Mucosa of descending colon (tissue), 3 donors: ENCODE results near the gene ZNF423. TPM values are rescaled to one million over a fixed set of nuclear protein-coding genes. Genes with fewer than 3 reads are reported as not detected.

ENCODE experiments used
- ATAC-seq: fragments of 200-7000 bp; cut with Tn5 transposase; one replicate; pipeline ENCODE4 v1.9.1; 2020; ENCODE audit warnings: mild to moderate bottlenecking, moderate library complexity
- DNase-seq, 3 donors: peaks; one replicate each; pipeline ENCODE4 v3.0.0-alpha.2; 2020
- H3K36me3 ChIP-seq: fragments of 200-600 bp; one replicate; pipeline ENCODE4 v1.8.0; 2021; ENCODE audit warnings: low read depth, mild to moderate bottlenecking
- H3K4me1 ChIP-seq: fragments of 200-600 bp; one replicate; pipeline ENCODE4 v1.8.0; 2021; ENCODE audit warnings: low read depth, mild to moderate bottlenecking
- H3K4me3 ChIP-seq: fragments of 200-600 bp; one replicate; pipeline ENCODE4 v1.8.0; 2021; ENCODE audit warnings: mild to moderate bottlenecking
- H3K9me3 ChIP-seq: fragments of 200-600 bp; one replicate; pipeline ENCODE4 v1.8.0; 2021; ENCODE audit warnings: mild to moderate bottlenecking
- intact Hi-C, 2 donors: fragments of 100-400 bp; cut with DNase I in 1 of 2; cut with micrococcal nuclease in 1 of 2; formaldehyde crosslinking; loops; one replicate each; pipeline versions ENCODE4 v1.11.0 to v1.11.1; 2022; cut with DNase I, micrococcal nuclease
- total RNA-seq, 3 donors: library from RNA; stranded (reverse); fragmentation: NEBNext Ultra II Directional in 2 of 3; extraction: Animal tissue kit (Norgen Biotek cat#: 25700) in 2 of 3; gene quantifications; one replicate each; pipeline versions ENCODE4 v1.2.1 to v1.2.4, GENCODE V29; 2021 to 2023
- TF ChIP-seq, protein P1 (sequence below): fragments of 200-600 bp; IDR thresholded peaks from one replicate; pipeline ENCODE4 v1.8.0; 2022; ENCODE audit warnings: antibody characterized with exemption, mild to moderate bottlenecking
- donor health status: DM: no; HTN: no; CAD: no; lungs with moderate emphysema.
- donor health status: DM: no; HTN: no; CAD: no.
- donor health status: DM: no; HTN: yes; CAD: no.

Gene ZNF423
- total RNA-seq, 3 donors from 2014 or later, result 6.7 to 11.6 (median 11.0) TPM

DNA sequence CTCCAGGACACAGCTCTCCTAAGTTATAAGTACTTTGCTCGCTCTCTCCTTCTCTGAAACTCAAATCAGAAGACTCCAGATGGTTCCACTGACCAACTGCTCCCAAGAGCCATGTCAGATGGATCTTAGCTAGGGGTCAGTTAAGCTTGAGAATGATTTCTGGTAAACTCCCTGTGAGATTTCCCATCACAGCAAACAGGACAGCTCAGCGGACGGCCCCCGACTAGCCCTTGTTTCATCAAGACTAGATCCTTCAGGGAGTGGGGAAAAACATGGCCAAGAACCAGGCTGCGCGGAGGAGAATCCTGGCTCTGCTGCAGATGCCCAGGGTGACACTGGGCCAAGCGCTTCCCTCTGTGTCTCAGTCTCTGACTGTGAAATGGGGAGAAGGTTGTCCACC is 322.5 kb downstream of the ZNF423 start:
- intact Hi-C loops, result no loop called here
- DNase-seq, result no peak
- no peak overlapping the region for H3K4me3 ChIP-seq
- ATAC-seq, result no peak
- no peaks in the 10 kb centered on the region for H3K9me3 ChIP-seq
- TF ChIP-seq, protein P1, sequence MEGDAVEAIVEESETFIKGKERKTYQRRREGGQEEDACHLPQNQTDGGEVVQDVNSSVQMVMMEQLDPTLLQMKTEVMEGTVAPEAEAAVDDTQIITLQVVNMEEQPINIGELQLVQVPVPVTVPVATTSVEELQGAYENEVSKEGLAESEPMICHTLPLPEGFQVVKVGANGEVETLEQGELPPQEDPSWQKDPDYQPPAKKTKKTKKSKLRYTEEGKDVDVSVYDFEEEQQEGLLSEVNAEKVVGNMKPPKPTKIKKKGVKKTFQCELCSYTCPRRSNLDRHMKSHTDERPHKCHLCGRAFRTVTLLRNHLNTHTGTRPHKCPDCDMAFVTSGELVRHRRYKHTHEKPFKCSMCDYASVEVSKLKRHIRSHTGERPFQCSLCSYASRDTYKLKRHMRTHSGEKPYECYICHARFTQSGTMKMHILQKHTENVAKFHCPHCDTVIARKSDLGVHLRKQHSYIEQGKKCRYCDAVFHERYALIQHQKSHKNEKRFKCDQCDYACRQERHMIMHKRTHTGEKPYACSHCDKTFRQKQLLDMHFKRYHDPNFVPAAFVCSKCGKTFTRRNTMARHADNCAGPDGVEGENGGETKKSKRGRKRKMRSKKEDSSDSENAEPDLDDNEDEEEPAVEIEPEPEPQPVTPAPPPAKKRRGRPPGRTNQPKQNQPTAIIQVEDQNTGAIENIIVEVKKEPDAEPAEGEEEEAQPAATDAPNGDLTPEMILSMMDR, result no peak
- H3K4me1 ChIP-seq, result no peaks in the 10 kb centered on the region
- H3K36me3 ChIP-seq, result no peaks in the 10 kb centered on the region

DNA sequence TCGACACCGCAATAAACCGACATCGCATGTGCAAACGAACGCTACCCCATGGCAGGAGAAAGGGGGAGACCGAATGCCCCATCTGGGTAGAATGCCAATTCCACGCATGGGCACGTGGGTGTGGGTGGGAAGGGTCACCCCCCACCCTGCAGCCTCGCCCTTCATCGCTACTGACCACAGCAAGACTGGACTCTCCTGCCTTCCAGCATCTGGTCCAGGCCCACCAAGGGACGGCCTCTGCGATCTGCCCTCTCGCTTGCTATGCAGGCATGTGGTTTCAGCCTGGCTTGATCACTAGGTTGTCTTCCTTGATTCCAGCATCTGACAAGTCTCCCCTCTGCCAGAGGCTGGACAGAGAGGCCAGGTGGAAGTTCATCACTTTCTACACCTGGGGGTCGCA is 323.0 kb downstream of the ZNF423 start:
- H3K4me1 ChIP-seq, result no peaks in the 10 kb centered on the region
- TF ChIP-seq, protein P1, result no peak

DNA sequence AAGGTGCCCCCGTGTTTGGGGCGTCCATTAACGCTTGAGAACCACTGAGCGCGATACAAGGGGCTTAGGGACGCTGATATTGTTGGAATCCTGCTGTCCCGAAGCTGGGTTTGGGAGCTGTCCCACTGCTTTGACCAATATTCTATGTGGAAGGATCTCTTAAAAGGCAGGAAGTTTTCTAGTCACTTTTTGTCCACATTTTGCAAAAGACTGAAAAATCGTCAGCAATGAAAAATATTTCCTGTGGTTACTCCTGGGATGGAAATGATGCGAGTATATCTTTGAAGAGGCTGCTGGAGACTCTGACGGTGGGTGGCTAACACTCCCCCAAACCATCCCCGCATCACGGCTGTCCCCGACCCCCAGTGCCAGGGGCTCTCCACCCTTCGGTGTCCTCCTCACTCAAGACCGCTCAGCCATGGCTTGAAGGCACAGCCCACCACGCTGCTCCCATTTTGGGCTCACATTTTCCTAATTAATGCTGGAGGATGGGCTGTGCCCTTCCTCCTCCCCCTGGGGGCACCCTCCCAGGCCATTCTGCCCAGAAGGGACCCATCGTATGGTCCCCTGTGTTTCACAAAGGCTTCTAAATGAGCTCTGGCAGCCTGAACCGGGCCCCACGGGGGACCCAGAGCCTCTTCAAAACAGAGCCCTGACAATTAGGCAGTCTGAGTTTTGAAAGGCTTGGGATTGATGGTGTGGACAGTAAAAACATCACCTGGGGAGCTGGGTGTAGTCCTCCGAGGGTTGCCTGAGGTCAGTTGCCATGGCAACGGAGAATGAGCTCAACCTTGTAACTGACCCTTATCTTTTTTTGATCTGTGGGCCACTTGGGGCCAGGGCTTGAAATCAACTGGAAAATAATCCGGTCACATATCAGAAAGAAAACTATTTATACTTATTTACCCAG is 323.7 kb downstream of the ZNF423 start:
- no peaks in the 10 kb centered on the region for H3K9me3 ChIP-seq
- TF ChIP-seq, protein P1, result no peak
- H3K36me3 ChIP-seq, result no peaks in the 10 kb centered on the region
- DNase-seq, result no peak
- H3K4me1 ChIP-seq, result no peaks in the 10 kb centered on the region
- ATAC-seq, result no peak
- intact Hi-C loops, result no loop called here
- no peak overlapping the region for H3K4me3 ChIP-seq

More for the DNA sequence above, 323.0 kb downstream of the ZNF423 start:
- H3K9me3 ChIP-seq, result no peaks in the 10 kb centered on the region
- no peaks in the 10 kb centered on the region for H3K36me3 ChIP-seq
- DNase-seq (no peak), ATAC-seq (no peak)
- intact Hi-C loops, result no loop called here
- no peak overlapping the region for H3K4me3 ChIP-seq

DNA sequence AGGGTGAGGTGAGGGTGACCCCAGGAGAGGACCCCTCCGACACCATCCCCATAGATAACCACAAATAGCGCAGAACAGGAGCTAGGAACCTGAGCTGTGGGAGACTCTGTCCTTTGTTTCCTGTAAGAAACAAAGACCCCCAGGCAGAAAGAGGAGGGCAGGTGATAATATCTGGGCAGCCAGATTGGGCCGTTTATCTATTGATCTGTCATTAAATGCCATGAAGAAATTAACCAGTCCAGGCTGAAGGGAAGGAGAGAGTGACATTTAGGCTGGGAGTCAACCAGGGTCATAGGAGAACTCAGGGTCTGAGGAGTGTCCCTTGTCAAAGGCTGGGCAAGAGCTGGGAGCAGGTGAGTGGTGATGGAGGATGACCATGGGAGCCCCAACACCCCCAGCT is 324.5 kb downstream of the ZNF423 start:
- Histone ChIP-seq H3K9me3 (no peaks in the 10 kb centered on the region), H3K36me3 (no peaks in the 10 kb centered on the region), H3K4me3 (no peak overlapping the region), H3K4me1 (no peaks in the 10 kb centered on the region)
- no peak for ATAC-seq
- intact Hi-C loops, result no loop called here
- TF ChIP-seq, protein P1, result no peak
- DNase-seq, result no peak

DNA sequence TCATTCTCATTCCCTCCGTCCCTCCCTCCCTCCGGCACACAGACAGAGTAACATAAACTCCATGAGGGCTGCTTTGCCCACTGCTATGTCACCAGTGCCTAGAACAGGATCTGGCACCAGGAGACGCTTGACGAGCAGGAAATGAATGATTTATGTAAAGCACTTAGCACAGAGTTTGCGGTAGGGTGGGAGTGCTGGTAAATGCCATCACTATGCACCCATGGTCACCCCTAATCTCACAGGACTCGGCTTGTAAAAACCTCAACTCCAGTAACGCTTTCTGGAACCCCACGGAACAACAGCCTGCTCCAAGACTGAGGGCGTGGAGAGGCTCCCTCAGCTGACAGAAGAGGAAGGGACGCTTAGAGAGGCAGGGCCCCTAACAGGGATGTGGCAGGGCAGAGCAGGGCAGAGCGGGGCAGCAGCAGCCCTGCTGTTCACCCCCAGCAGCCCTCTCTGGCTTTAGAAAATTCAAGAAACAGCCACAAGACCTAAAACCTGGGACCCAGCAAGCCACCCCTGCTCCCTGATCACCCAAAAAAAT is 325.4 kb downstream of the ZNF423 start:
- intact Hi-C loops, result no loop called here
- Histone ChIP-seq H3K36me3 (no peaks in the 10 kb centered on the region), H3K9me3 (no peaks in the 10 kb centered on the region), H3K4me1 (no peaks in the 10 kb centered on the region), H3K4me3 (no peak overlapping the region)
- no peak for DNase-seq
- ATAC-seq, result no peak
- TF ChIP-seq, protein P1, result no peak
